GM18526 (cell line): ENCODE results near the gene KBTBD4.

Experiments
- POLR2A ChIP-seq: IDR thresholded peaks from 3 replicates; pipeline ENCODE4 v1.6.1; 2011; ENCODE audit not compliant: insufficient read length; ENCODE audit errors: extremely low read depth

KBTBD4 gene

GRCh38 chr11:47573321-47573720 lies 5.4 kb downstream of the KBTBD4 start:
- TF ChIP-seq POLR2A = no peak

DNA sequence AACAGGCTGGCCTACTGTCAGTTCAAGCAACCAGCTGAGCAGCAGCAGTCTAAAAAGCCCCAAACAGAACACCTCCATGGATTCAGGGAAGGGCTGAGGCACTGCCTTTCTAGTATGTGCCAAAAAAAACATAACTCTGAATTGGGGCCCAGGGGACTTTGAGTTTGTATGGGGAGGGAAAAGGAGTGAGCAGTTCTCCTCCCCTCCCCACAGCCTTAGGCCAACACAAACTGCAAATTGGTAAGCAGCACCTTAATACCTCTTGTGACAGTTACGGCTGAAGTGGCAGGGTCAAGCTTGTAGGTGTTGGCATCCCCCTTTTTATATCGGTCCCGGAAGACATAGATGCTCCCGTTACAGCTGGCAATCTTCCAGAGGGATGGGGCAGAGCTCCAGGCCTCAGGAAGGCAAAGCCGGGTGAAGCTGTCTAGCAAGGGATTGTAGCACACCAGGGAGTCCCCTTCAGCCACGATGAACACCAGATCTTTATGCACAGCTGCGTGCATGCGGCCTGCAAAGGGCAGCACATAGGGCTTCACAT lies 6.0 kb downstream of the KBTBD4 start:
- no peak for TF ChIP-seq POLR2A

DNA sequence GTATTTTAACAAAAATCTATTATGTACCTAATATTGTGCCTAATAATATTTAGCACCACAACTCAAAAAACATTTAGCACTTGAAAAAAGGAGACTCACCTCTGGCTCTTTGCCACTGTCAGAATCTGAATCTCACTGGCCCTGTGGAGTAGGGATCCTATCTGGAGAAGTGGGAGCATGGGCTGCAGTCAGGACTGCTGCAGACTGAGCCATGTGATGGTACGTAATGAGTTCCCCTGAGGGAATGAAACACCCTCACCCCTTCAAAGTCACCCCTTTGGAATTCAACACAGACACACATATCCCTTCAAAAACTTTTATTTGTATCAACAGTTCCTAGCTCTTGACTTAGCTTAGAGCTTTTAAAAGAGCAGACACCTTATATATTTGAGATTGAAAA lies 6.9 kb downstream of the KBTBD4 start:
- TF ChIP-seq POLR2A = no peak

DNA sequence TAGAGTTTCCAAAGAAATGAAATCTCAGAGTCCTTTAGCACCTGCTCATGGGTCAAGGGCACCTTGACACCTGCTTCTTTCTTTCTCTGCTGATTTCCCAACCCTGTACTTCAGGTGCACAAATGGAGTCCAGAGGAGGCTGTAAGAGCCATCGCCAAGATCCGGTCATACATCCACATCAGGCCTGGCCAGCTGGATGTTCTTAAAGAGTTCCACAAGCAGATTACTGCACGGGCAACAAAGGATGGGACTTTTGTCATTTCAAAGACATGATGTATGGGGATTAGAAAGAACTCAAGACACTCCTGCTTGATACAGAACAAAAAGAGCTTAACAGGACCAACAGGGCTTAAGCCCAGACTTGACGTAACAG lies 7.4 kb downstream of the KBTBD4 start:
- no peak for TF ChIP-seq POLR2A

- TF ChIP-seq POLR2A = no peak
Observed at GRCh38 chr11:47570651-47571356, 8.0 kb downstream of the KBTBD4 start.

- no peak for TF ChIP-seq POLR2A
Observed at GRCh38 chr11:47569646-47570045, 9.1 kb downstream of the KBTBD4 start.

GRCh38 chr11:47566149-47566698 lies 12.5 kb downstream of the KBTBD4 start:
- no peak for TF ChIP-seq POLR2A

DNA sequence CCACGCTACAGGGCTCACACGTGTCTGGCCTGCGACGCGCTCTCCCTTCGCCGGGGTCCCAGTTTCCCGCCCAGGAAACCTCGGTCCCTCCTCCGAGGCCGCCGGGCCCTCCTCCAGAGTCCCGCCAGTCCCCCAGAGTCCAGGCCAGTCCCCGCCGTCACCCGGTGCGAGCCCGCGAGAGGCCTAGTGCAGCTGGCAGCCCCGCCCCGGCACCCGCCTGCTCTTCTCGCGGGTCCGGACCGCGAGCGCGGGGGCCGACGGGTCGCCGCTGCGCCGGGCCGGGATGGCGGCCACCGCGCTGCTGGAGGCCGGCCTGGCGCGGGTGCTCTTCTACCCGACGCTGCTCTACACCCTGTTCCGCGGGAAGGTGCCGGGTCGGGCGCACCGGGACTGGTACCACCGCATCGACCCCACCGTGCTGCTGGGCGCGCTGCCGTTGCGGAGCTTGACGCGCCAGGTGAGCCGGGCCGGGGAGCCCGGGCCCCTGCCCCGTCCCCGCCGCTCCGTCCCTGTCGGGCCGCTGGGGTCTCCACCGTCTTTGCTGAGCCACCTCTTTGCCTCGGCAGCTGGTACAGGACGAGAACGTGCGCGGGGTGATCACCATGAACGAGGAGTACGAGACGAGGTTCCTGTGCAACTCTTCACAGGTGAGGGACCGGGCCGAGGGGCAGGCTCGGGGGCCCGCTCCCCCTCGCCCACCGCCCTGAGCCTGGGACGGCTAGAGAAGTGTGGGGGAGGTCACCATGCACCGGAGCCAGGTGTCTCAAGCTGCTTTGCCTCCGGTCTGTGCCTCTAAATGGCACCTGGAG lies 13.2 kb downstream of the KBTBD4 start, which contains the start of gene PTPMT1:
Gene PTPMT1 (plus strand): TSS at position 260 of the 809 bp plus-strand sequence. CDS start 24 bp downstream, at position 284.
- peak; percentile 93 for TF ChIP-seq POLR2A

DNA sequence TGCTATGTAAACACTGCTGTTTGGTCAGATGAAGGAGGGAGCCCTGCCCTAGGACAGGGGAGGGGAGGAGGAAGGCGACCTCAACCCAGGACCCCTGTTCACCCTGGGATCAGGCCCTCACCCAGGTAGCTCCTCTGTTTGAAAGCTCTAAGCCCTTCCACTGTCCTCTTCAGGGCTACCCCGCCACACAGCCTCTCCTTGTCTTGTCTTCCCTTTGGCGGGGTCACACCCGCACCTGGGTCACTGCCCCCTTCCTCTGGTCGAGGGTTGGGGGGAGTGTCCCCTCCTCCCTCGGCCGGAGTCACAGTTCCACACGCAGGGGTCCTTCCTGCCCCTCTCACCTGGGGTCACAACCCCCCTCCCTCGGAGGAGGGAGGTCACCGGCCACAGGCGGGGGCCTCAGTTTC lies 13.8 kb downstream of the KBTBD4 start:
- no peak for TF ChIP-seq POLR2A

DNA sequence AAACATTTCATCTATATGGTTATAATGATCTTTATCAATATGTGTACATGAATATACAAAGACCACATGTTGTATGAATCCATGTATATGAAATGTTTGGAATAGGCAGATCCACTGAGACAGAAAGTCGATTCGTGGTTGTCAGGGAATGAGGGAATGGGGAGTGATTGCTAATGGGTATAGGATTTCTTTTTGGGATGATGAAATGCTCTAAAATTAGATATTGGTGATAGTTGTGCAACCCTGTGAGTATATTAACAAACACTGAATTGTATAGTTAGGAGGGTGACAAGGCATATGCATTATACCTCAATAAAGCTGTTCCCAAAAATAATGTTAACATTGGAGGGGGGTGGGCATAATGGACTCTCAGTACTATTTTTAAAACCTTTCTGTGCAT lies 18.3 kb downstream of the KBTBD4 start:
- no peak for TF ChIP-seq POLR2A

GRCh38 chr11:47558695-47559094 lies 20.1 kb downstream of the KBTBD4 start:
- TF ChIP-seq POLR2A = no peak

- TF ChIP-seq POLR2A = no peak
Observed at GRCh38 chr11:47553406-47553743, 25.4 kb downstream of the KBTBD4 start.

DNA sequence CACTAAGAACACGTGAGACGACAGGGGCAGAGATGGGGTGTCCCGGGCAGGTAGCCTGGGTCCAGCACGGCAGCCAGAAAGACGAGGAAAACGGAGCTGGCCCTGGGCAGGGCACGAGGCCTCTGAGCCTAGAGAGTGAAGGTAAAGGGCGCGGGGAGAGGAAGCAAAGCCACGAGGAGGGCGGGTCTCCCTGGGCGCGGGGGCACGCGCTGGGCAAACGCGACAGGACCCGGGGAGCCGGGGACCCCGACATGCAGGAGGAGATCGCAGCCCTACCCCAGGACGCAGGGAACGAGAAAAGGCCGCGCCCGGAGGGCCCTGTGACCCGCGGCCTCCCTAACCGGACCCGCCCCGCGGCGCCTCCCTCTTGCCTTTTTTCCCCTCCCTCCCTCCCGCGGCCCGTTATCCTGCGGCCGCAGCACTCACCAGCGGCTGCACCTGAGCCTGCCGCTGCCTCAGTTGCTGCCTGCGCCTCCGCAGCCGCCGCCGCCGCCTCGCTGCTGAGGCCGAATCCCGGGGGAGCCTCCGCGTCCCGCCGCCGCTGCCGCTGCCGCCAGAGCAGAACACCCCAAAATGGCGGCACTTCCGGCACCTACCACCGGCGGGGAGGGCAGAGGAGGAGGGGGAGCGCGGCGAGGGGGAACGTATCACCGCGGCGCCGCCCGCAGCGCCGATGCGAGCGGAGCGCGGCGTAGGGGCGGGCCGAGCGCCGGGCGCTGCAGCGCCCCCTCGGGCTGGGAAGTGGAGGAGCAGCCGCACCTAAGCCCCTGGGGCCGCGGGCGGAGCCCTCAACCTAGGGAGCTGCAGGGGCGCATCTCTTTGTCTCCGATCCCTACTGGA lies 26.0 kb downstream of the KBTBD4 start, which contains the start of gene CELF1:
Gene CELF1 (minus strand): TSS at position 567 of the 840 bp plus-strand sequence. CDS start 53,609 bp downstream, outside the sequence.
- peak; percentile 82 for TF ChIP-seq POLR2A

DNA sequence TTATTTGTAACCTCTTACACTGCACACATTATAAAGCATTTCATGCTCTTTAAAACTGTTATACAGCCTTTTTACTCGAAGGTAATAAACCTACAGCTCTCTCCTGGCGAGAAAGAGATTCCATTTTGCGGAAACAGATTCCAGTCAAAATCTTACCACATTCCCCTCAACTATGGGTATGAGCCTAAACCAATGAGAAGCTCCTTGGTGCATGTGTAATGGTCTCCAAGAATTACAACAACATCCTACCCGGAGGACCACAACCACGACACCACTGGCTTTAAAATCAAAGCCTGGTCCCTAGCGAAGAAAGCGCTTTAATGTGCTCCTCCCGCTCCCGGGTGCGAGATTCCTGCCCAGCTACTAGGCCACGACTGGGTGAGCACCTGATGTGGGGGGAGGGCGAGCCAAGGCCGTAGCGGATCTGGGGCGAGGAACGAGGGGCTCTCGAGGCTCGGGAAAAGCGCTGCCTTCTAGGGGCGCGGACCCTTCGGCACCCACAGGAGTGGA lies 26.7 kb downstream of the KBTBD4 start:
- no peak for TF ChIP-seq POLR2A

- no peak for TF ChIP-seq POLR2A
Observed at GRCh38 chr11:47551086-47551485, 27.7 kb downstream of the KBTBD4 start.
